RPMI7951 (cell line): ENCODE results near the gene OR6B2. TPM values are rescaled to one million over a fixed set of nuclear protein-coding genes. Genes with fewer than 3 reads are reported as not detected.

Experiments used
- total RNA-seq: library from RNA; depleted of rRNA; stranded (reverse); fragments of >200 nt; shearing (Covaris generic); gene quantifications from 2 replicates; pipeline ENCODE4 v1.2.3, GENCODE V29; 2014; rRNA removed

The OR6B2 gene
- total RNA-seq, 1 experiment from 2014 or later = not detected

Other genes with a start within 250 kb of the OR6B2 start
- gene NDUFA10, start 5.1 kb downstream of the OR6B2 start, total RNA-seq = 122 and 145 TPM in 2 replicates
- gene OR6B3, start 23.1 kb upstream of the OR6B2 start, total RNA-seq = not detected in 2 replicates
- 400 and 466 TPM in 2 replicates for gene COPS9, start 105.9 kb upstream of the OR6B2 start, total RNA-seq
- 1.7 TPM in 1 of 2 replicates, not detected in the other for gene OTOS, start 110.2 kb upstream of the OR6B2 start, total RNA-seq